Kidney (tissue), 14 donors: ENCODE measurements around the gene ABHD12. TPM values are rescaled to one million over a fixed set of nuclear protein-coding genes. Genes with fewer than 3 reads are reported as not detected.

Experiments
- DNase-seq, 5 donors: peaks; one replicate each; pipeline ENCODE4 v3.0.0-alpha.2; 2013 to 2020
- FAIRE-seq: peaks from 2 replicates; lab custom pipeline; 2012; peaks lifted over from hg19 to GRCh38; lab: Jason Lieb, UNC
- H3K27ac ChIP-seq, 2 donors: one replicate each; pipeline ENCODE4 v1.7.0; 2013; ENCODE audit warnings: low read depth in 2 of 2, low read length in 2 of 2, inconsistent platforms in 1 of 2
- H3K27me3 ChIP-seq: one replicate; pipeline ENCODE4 v1.7.1; 2013; ENCODE audit warnings: low read length, inconsistent platforms; ENCODE audit not compliant: control insufficient read depth, insufficient read depth
- H3K36me3 ChIP-seq, 3 donors: one replicate each; pipeline versions ENCODE4 v1.7.0 to v1.7.1; 2013; ENCODE audit warnings: low read length in 3 of 3, control low read depth in 1 of 3, inconsistent platforms in 1 of 3; ENCODE audit not compliant: insufficient read depth in 3 of 3, control insufficient read depth in 2 of 3
- H3K4me1 ChIP-seq, 3 donors: one replicate each; pipeline versions ENCODE4 v1.7.0 to v1.7.1; 2013; ENCODE audit warnings: low read length in 3 of 3, inconsistent platforms in 1 of 3, low read depth in 1 of 3; ENCODE audit not compliant: control insufficient read depth in 2 of 3, insufficient read depth in 2 of 3
- H3K4me3 ChIP-seq, 3 donors: one replicate each; pipeline versions ENCODE4 v1.7.0 to v1.8.1; 2013; ENCODE audit warnings: low read length in 3 of 3, control low read depth in 1 of 3, inconsistent platforms in 1 of 3
- H3K9ac ChIP-seq, 3 donors: one replicate each; pipeline versions ENCODE4 v1.7.0 to v1.7.1; 2013; ENCODE audit warnings: low read length in 3 of 3, control low read depth in 1 of 3, inconsistent platforms in 1 of 3
- H3K9me3 ChIP-seq, 3 donors: one replicate each; pipeline versions ENCODE4 v1.7.0 to v1.7.1; 2013; ENCODE audit warnings: low read length in 3 of 3, control low read depth in 1 of 3, inconsistent platforms in 1 of 3; ENCODE audit not compliant: control insufficient read depth in 2 of 3, insufficient read depth in 1 of 3
- CTCF ChIP-seq: IDR thresholded peaks from 3 replicates; pipeline ENCODE4 v1.5.1; 2012; ENCODE audit warnings: mild to moderate bottlenecking, moderate library complexity, borderline replicate concordance; ENCODE audit not compliant: insufficient read depth; ENCODE audit errors: extremely low read depth
- intact Hi-C: fragments of 100-400 bp; cut with DNase I; formaldehyde crosslinking; loops from one replicate; pipeline ENCODE4 v1.11.1; 2022
- polyA plus RNA-seq: library from polyadenylated mRNA; stranded (reverse); fragments of 350-450 nt; fragmentation: Illumina TruSeq; extraction: RNeasy Lipid Tissue Mini Kit (QIAGEN cat#74804); gene quantifications from one replicate; pipeline ENCODE4 v1.2.3, GENCODE V29; 2014; ENCODE audit warnings: low read depth, low replicate concordance; ENCODE audit not compliant: insufficient read depth
- total RNA-seq: library from RNA; stranded (reverse); fragmentation: NEBNext Ultra II Directional; extraction: Animal tissue kit (Norgen Biotek cat#: 25700); gene quantifications from one replicate; pipeline ENCODE4 v1.2.1, GENCODE V29; 2021
- donor health status: control.
- donor health status: control.
- donor health status: control.
- donor health status: control.
- donor health status: control.
- donor health status: DM: yes; HTN: yes; CAD: no.
- donor health status: Normal renal cell carcinoma (clear cell type).

Gene ABHD12
- total and polyA plus RNA-seq, 2 donors from 2014 or later: 61.5 to 68.1 TPM

- TF ChIP-seq CTCF: no peak
- intact Hi-C loops: no loop called here
- H3K27ac ChIP-seq: no peak overlapping the region
- FAIRE-seq: no peak
- H3K36me3 ChIP-seq: peaks cover 0 to 6% (median 0%) of the 10 kb centered on the region in 3 donors
- DNase-seq: no peak
- no peaks in the 10 kb centered on the region for H3K9me3 ChIP-seq
- H3K9ac ChIP-seq: no peak overlapping the region
- H3K27me3 ChIP-seq: no peaks in the 10 kb centered on the region
- H3K4me1 ChIP-seq: no peaks in the 10 kb centered on the region
- H3K4me3 ChIP-seq: no peak overlapping the region
These were observed 11.5 kb downstream of the ABHD12 start for GRCh38 chr20:25378884-25379733.

- Histone ChIP-seq H3K27me3 (no peaks in the 10 kb centered on the region), H3K4me1 (no peaks in the 10 kb centered on the region), H3K9ac (no peak overlapping the region), H3K9me3 (no peaks in the 10 kb centered on the region), H3K27ac (no peak overlapping the region), H3K36me3 (peaks cover 0 to 6% (median 0%) of the 10 kb centered on the region in 3 donors), H3K4me3 (no peak overlapping the region)
- no peak for TF ChIP-seq CTCF
- FAIRE-seq (no peak), DNase-seq (no peak)
- intact Hi-C loops: no loop called here
These were observed 12.3 kb downstream of the ABHD12 start for GRCh38 chr20:25378189-25378883.

GRCh38 chr20:25376886-25377285, 13.7 kb downstream of the ABHD12 start:
- FAIRE-seq: no peak
- Histone ChIP-seq H3K4me3 (no peak overlapping the region), H3K27ac (no peak overlapping the region), H3K27me3 (no peaks in the 10 kb centered on the region), H3K9ac (no peak overlapping the region), H3K9me3 (no peaks in the 10 kb centered on the region), H3K36me3 (peaks cover 0 to 1% (median 0%) of the 10 kb centered on the region in 3 donors), H3K4me1 (no peaks in the 10 kb centered on the region)
- no peak for DNase-seq
- no peak for TF ChIP-seq CTCF
- intact Hi-C loops: no loop called here
